Stimulated activated CD4-positive, alpha-beta T cell treated with anti-CD3 and anti-CD28 coated beads, Interleukin-15, amount 100 ng/mL, for 24 hours (primary cell): ENCODE results near the gene ZNF532.
A peak's percentile ranks its signal among the peaks of the same experiment; 100 is the strongest.
"Not testable (repeated sequence)": the region's sequence is repeated elsewhere in the genome, so short reads cannot be mapped to it uniquely, and the experiment has no call there.

Experiments
- DNase-seq: peaks from one replicate; pipeline ENCODE4 v3.0.0-alpha.2; 2020

ZNF532 gene

GRCh38 chr18:58848685-58849084 lies 16.0 kb upstream of the ZNF532 start:
- DNase-seq, result no peak

- no peak for DNase-seq
These were observed 13.7 kb upstream of the ZNF532 start for GRCh38 chr18:58850786-58851469.

GRCh38 chr18:58851856-58852255 lies 12.8 kb upstream of the ZNF532 start:
- no peak for DNase-seq

GRCh38 chr18:58852629-58853028 lies 12.0 kb upstream of the ZNF532 start:
- no peak for DNase-seq

- no peak for DNase-seq
These were observed 11.1 kb upstream of the ZNF532 start for GRCh38 chr18:58853561-58853960.

GRCh38 chr18:58855521-58855920 lies 9.2 kb upstream of the ZNF532 start:
- DNase-seq, result not testable (repeated sequence)

- no peak for DNase-seq
These were observed 7.8 kb upstream of the ZNF532 start for GRCh38 chr18:58856881-58857280.

- DNase-seq, result no peak
These were observed 5.8 kb upstream of the ZNF532 start for GRCh38 chr18:58858591-58859468.

GRCh38 chr18:58859907-58860306 lies 4.8 kb upstream of the ZNF532 start:
- no peak for DNase-seq

GRCh38 chr18:58860747-58861231 lies 3.9 kb upstream of the ZNF532 start:
- no peak for DNase-seq

GRCh38 chr18:58861353-58861752 lies 3.3 kb upstream of the ZNF532 start:
- no peak for DNase-seq

- no peak for DNase-seq
These were observed 2.8 kb upstream of the ZNF532 start for GRCh38 chr18:58861861-58862301.

- DNase-seq, result no peak
These were observed 2.3 kb upstream of the ZNF532 start for GRCh38 chr18:58862356-58862755.

- DNase-seq, result peak; percentile 33
These were observed 1.7 kb upstream of the ZNF532 start for GRCh38 chr18:58862851-58863538.

- DNase-seq, result peak; percentile 50
These were observed 1.0 kb upstream of the ZNF532 start for GRCh38 chr18:58863539-58864145.

GRCh38 chr18:58865033-58865590 lies 435 bp downstream of the ZNF532 start:
- DNase-seq, result no peak

GRCh38 chr18:58865701-58866065 lies 1.0 kb downstream of the ZNF532 start:
- DNase-seq, result no peak

- DNase-seq, result no peak
These were observed 1.5 kb downstream of the ZNF532 start for GRCh38 chr18:58866066-58866772.

GRCh38 chr18:58866773-58867150 lies 2.1 kb downstream of the ZNF532 start:
- DNase-seq, result no peak

GRCh38 chr18:58867281-58867961 lies 2.7 kb downstream of the ZNF532 start:
- DNase-seq, result no peak

- DNase-seq, result no peak
These were observed 3.8 kb downstream of the ZNF532 start for GRCh38 chr18:58868440-58868839.
